K562 (cell line): ENCODE results near the gene RFLNA. TPM values are rescaled to one million over a fixed set of nuclear protein-coding genes. Genes with fewer than 3 reads are reported as not detected.

Source experiments
- BACH1 ChIP-seq: fragments of 200-800 bp; sonication (Bioruptor generic); IDR thresholded peaks from 2 replicates; pipeline ENCODE4 v1.6.1; 2016; ENCODE audit warnings: missing genetic modification characterization, missing compliant biosample characterization
- BCLAF1 ChIP-seq, 2 experiments: fragments of 450-650 bp in 1 of 2; IDR thresholded peaks; 2 replicates each; pipeline ENCODE4 v1.6.1; 2011 to 2017; ENCODE audit warnings: low read depth in 2 of 2, antibody characterized with exemption in 1 of 2, borderline replicate concordance in 1 of 2, low read length in 1 of 2, mild to moderate bottlenecking in 1 of 2, mixed read lengths in 1 of 2; ENCODE audit not compliant: control insufficient read depth in 1 of 2
- FOXK2 ChIP-seq, 2 experiments: fragments of 450-650 bp; IDR thresholded peaks in 1 of 2; conservative IDR thresholded peaks in 1 of 2; 2 replicates each; pipeline ENCODE4 v1.6.1; 2016; ENCODE audit warnings: low read depth in 2 of 2, mild to moderate bottlenecking in 1 of 2
- GABPA ChIP-seq: fragments of 200-800 bp; sonication (Bioruptor generic); conservative IDR thresholded peaks from 2 replicates; pipeline ENCODE4 v1.6.1; 2016; ENCODE audit warnings: low read depth, missing genetic modification characterization, missing compliant biosample characterization
- HNRNPK ChIP-seq: fragments of 200-400 bp; formaldehyde crosslinking; IDR thresholded peaks from one replicate; pipeline ENCODE4 v1.6.1; 2018; ENCODE audit warnings: mild to moderate bottlenecking, low read depth, low read length; ENCODE audit not compliant: poor library complexity, severe bottlenecking
- JUNB ChIP-seq: fragments of 450-650 bp; formaldehyde crosslinking; conservative IDR thresholded peaks from 2 replicates; pipeline ENCODE4 v1.4.0; 2020; ENCODE audit warnings: mild to moderate bottlenecking
- MBD2 ChIP-seq: sonication (generic); IDR thresholded peaks from 2 replicates; pipeline ENCODE4 v1.6.1; 2016; ENCODE audit warnings: low read depth, borderline replicate concordance
- MEIS2 ChIP-seq: fragments of 450-650 bp; IDR thresholded peaks from 2 replicates; pipeline ENCODE4 v1.6.1; 2014; ENCODE audit warnings: mild to moderate bottlenecking; ENCODE audit not compliant: partially characterized antibody
- MITF ChIP-seq: IDR thresholded peaks from 2 replicates; pipeline ENCODE4 v1.6.1; 2014; ENCODE audit warnings: antibody characterized with exemption
- NR3C1 ChIP-seq: sonication (generic); formaldehyde crosslinking; IDR thresholded peaks from 2 replicates; pipeline ENCODE4 v1.8.1; 2022; ENCODE audit warnings: missing genetic modification reagents
- NRF1 ChIP-seq, 2 experiments: fragments of 450-650 bp; IDR thresholded peaks in 1 of 2; conservative IDR thresholded peaks in 1 of 2; 2 replicates each; pipeline ENCODE4 v1.6.1; 2014; ENCODE audit warnings: mild to moderate bottlenecking in 2 of 2
- RBM22 ChIP-seq: fragments of 200-400 bp; formaldehyde crosslinking; IDR thresholded peaks from 2 replicates; pipeline ENCODE4 v1.6.1; 2018; ENCODE audit warnings: low read length, low read depth; ENCODE audit not compliant: poor library complexity, severe bottlenecking
- SIN3A ChIP-seq, 2 experiments: fragments of 150-350 bp in 1 of 2; IDR thresholded peaks; 2 replicates each; pipeline ENCODE4 v1.6.1; 2011 to 2016; ENCODE audit warnings: borderline replicate concordance in 2 of 2, low read depth in 2 of 2, low read length in 2 of 2, mild to moderate bottlenecking in 2 of 2, moderate library complexity in 2 of 2; ENCODE audit not compliant: control insufficient read depth in 1 of 2
- TAF15 ChIP-seq: fragments of 200-400 bp; formaldehyde crosslinking; IDR thresholded peaks from 2 replicates; pipeline ENCODE4 v1.6.1; 2017; ENCODE audit warnings: mild to moderate bottlenecking, low read depth, low read length, moderate library complexity
- TGIF2 ChIP-seq: sonication (generic); formaldehyde crosslinking; IDR thresholded peaks from 2 replicates; pipeline ENCODE4 v1.8.1; 2022; ENCODE audit warnings: mild to moderate bottlenecking, missing genetic modification reagents, moderate library complexity
- THRAP3 ChIP-seq: fragments of 450-650 bp; IDR thresholded peaks from 2 replicates; pipeline ENCODE4 v1.6.1; 2016; ENCODE audit warnings: mild to moderate bottlenecking, inconsistent platforms, borderline replicate concordance
- ZBTB17 ChIP-seq: fragments of 450-650 bp; formaldehyde crosslinking; IDR thresholded peaks from 2 replicates; pipeline ENCODE4 v1.4.0; 2020; ENCODE audit warnings: mild to moderate bottlenecking
- ZNF253 ChIP-seq: fragments of 250-450 bp; sonication (Bioruptor Pico); conservative IDR thresholded peaks from 2 replicates; pipeline ENCODE4 v1.6.1; 2021; ENCODE audit warnings: mild to moderate bottlenecking
- ZNF444 ChIP-seq: fragments of 250-450 bp; sonication (Bioruptor Pico); IDR thresholded peaks from 2 replicates; pipeline ENCODE4 v1.4.0; 2020; ENCODE audit warnings: mild to moderate bottlenecking, moderate library complexity
- ZNF583 ChIP-seq: fragments of 250-450 bp; sonication (Bioruptor Pico); IDR thresholded peaks from 2 replicates; pipeline ENCODE4 v1.4.0; 2020
- polyA plus RNA-seq, 8 experiments: library from polyadenylated mRNA; depleted of rRNA in 4 of 8; stranded (reverse) in 5 of 8; unstranded in 3 of 8; fragments of >200 nt; fragmentation: Nextera tagmentation in 2 of 8; fragmentation: Illumina TruSeq in 1 of 8; extraction: Ambion mirVana in 2 of 8; extraction: Trizol in 1 of 8; gene quantifications; 2 replicates each; pipeline versions ENCODE4 v1.2.1 to v1.2.3, GENCODE V29; 2011 to 2014; ENCODE audit warnings: inconsistent platforms in 1 of 8, missing spikeins in 1 of 8
- total RNA-seq, 7 experiments: library from RNA; depleted of rRNA in 6 of 7; stranded (reverse); fragments of >200 nt in 6 of 7; fragmentation: Illumina TruSeq in 2 of 7; extraction: Trizol in 2 of 7; gene quantifications; 2 replicates each; pipeline versions ENCODE4 v1.2.1 to v1.2.3, GENCODE V29; 2011 to 2021; ENCODE audit warnings: low replicate concordance in 1 of 7
- TF ChIP-seq, protein P1 (sequence below): fragments of 250-450 bp; sonication (Bioruptor Pico); IDR thresholded peaks from 2 replicates; pipeline ENCODE4 v1.5.1; 2021; ENCODE audit warnings: mild to moderate bottlenecking
- TF ChIP-seq, protein P2 (sequence below): fragments of 450-650 bp; IDR thresholded peaks from 2 replicates; pipeline ENCODE4 v1.6.1; 2018; ENCODE audit warnings: mild to moderate bottlenecking, low read depth; ENCODE audit not compliant: partially characterized antibody

Gene RFLNA
- total and polyA plus RNA-seq, 9 of the 15 experiments (the other 6 are each of a cell fraction or from before 2014, with no cell fraction given) = not detected

DNA sequence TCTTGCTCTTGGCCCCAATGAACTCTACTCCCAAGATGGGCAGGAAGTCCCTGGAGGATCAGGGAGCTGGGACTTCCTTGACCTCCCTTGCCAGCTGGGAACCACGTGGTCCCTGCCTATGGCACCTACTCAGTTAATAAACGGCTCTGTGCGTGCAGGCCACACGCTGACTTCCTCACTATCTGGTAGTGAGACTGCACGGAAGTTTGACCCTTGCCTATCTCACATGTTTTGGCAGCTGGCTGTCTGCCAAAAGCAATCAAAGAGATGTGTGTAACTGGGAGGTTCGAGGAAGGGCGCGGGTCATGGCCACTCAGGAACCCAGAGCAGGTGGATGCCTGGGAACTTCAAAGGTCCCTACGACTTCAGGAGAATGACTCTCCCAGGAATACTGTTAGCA is 57.9 kb downstream of the RFLNA start (continued):
- TF ChIP-seq BCLAF1 (IDR thresholded peaks at IDR 0.05; ENCODE audit: borderline replicate concordance in 1 of 2, control insufficient read depth in 1 of 2, low read depth in 2 of 2, low read length in 1 of 2) (no peak), TAF15 (no peak), THRAP3 (no peak), BACH1 (tag) (no peak), HNRNPK (no peak), SIN3A (IDR thresholded peaks at IDR 0.05; ENCODE audit: borderline replicate concordance in 2 of 2, control insufficient read depth in 1 of 2, low read depth in 2 of 2, low read length in 2 of 2) (no peak), MBD2 (no peak), GABPA (tag) (no peak), NR3C1 (CRISPR knock-in tag) (no peak), JUNB (no peak), ZNF253 (CRISPR knock-in tag) (no peak), ZNF583 (no peak), NRF1 (conservative IDR thresholded peaks at IDR 0.05 in 1 of 2, IDR thresholded peaks at IDR 0.05 in 1 of 2) (0 out of 4 replicates have a peak, but pooled peaks of 1 of the 2 experiments have one; percentile 12), ZNF444 (CRISPR knock-in tag) (no peak), MEIS2 (peak; percentile 57), RBM22 (no peak), MITF (no peak), FOXK2 (conservative IDR thresholded peaks at IDR 0.05 in 1 of 2, IDR thresholded peaks at IDR 0.05 in 1 of 2; ENCODE audit: low read depth in 2 of 2) (no peak), ZBTB17 (CRISPR knock-in tag) (no peak), TGIF2 (CRISPR knock-in tag) (no peak)
- TF ChIP-seq, protein P1, sequence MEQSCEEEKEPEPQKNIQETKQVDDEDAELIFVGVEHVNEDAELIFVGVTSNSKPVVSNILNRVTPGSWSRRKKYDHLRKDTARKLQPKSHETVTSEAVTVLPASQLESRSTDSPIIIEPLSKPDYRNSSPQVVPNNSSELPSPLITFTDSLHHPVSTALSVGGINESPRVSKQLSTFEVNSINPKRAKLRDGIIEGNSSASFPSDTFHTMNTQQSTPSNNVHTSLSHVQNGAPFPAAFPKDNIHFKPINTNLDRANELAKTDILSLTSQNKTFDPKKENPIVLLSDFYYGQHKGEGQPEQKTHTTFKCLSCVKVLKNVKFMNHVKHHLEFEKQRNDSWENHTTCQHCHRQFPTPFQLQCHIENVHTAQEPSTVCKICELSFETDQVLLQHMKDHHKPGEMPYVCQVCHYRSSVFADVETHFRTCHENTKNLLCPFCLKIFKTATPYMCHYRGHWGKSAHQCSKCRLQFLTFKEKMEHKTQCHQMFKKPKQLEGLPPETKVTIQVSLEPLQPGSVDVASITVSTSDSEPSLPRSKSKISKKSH (CRISPR knock-in tag) = no peak
- TF ChIP-seq, protein P2, sequence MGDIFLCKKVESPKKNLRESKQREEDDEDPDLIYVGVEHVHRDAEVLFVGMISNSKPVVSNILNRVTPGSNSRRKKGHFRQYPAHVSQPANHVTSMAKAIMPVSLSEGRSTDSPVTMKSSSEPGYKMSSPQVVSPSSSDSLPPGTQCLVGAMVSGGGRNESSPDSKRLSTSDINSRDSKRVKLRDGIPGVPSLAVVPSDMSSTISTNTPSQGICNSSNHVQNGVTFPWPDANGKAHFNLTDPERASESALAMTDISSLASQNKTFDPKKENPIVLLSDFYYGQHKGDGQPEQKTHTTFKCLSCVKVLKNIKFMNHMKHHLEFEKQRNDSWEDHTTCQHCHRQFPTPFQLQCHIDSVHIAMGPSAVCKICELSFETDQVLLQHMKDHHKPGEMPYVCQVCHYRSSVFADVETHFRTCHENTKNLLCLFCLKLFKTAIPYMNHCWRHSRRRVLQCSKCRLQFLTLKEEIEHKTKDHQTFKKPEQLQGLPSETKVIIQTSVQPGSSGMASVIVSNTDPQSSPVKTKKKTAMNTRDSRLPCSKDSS = no peak
